Activated naive CD8-positive, alpha-beta T cell (primary cell): ENCODE data around the gene RBBP5.

Experiments used
- H3K27ac Mint-ChIP-seq: one replicate; pipeline ENCODE4 v1.8.0; 2021; ENCODE audit warnings: mixed read lengths
- H3K27me3 Mint-ChIP-seq: one replicate; pipeline ENCODE4 v1.8.0; 2021; ENCODE audit warnings: mixed read lengths
- H3K36me3 Mint-ChIP-seq: one replicate; pipeline ENCODE4 v1.8.0; 2021; ENCODE audit warnings: mixed read lengths
- H3K4me1 Mint-ChIP-seq: one replicate; pipeline ENCODE4 v1.8.0; 2021; ENCODE audit warnings: low read depth, mixed read lengths
- H3K4me3 Mint-ChIP-seq: one replicate; pipeline ENCODE4 v1.8.0; 2021; ENCODE audit warnings: mild to moderate bottlenecking, mixed read lengths
- H3K9me3 Mint-ChIP-seq: one replicate; pipeline ENCODE4 v1.8.0; 2021; ENCODE audit warnings: low read depth, mixed read lengths

The RBBP5 gene

GRCh38 chr1:205044741-205045140 is 77.0 kb downstream of the RBBP5 start:
- no peaks in the 10 kb centered on the region for H3K9me3 Mint-ChIP-seq
- H3K4me3 Mint-ChIP-seq = no peak overlapping the region
- no peaks in the 10 kb centered on the region for H3K36me3 Mint-ChIP-seq
- no peaks in the 10 kb centered on the region for H3K4me1 Mint-ChIP-seq
- peaks cover 5% of the 10 kb centered on the region for H3K27me3 Mint-ChIP-seq
- no peak overlapping the region for H3K27ac Mint-ChIP-seq

GRCh38 chr1:205043866-205044265 is 77.9 kb downstream of the RBBP5 start:
- H3K4me3 Mint-ChIP-seq = no peak overlapping the region
- H3K9me3 Mint-ChIP-seq = no peaks in the 10 kb centered on the region
- H3K27me3 Mint-ChIP-seq = peaks cover 5% of the 10 kb centered on the region
- no peaks in the 10 kb centered on the region for H3K4me1 Mint-ChIP-seq
- H3K27ac Mint-ChIP-seq = no peak overlapping the region
- no peaks in the 10 kb centered on the region for H3K36me3 Mint-ChIP-seq

- Mint-ChIP-seq H3K4me3 (no peak within 1 kb of the TSS), H3K4me1 (no peaks in the 10 kb centered on the region), H3K36me3 (no peaks in the 10 kb centered on the region), H3K27me3 (peaks cover 5% of the 10 kb centered on the region), H3K9me3 (no peaks in the 10 kb centered on the region), H3K27ac (no peak within 1 kb of the TSS)
Observed at GRCh38 chr1:205042911-205043806, 78.6 kb downstream of the RBBP5 start, which contains the start of gene CNTN2. Gene CNTN2, plus strand, starts transcription at chr1:205043212. Its CDS starts 9,974 bp downstream, at chr1:205053186.

GRCh38 chr1:205041998-205042910 is 79.5 kb downstream of the RBBP5 start:
- Mint-ChIP-seq H3K4me1 (no peaks in the 10 kb centered on the region), H3K4me3 (no peak overlapping the region), H3K27me3 (peaks cover 5% of the 10 kb centered on the region), H3K9me3 (no peaks in the 10 kb centered on the region), H3K27ac (no peak overlapping the region), H3K36me3 (no peaks in the 10 kb centered on the region)

GRCh38 chr1:205041001-205041715 is 80.6 kb downstream of the RBBP5 start:
- H3K36me3 Mint-ChIP-seq = no peaks in the 10 kb centered on the region
- no peaks in the 10 kb centered on the region for H3K9me3 Mint-ChIP-seq
- H3K4me1 Mint-ChIP-seq = no peaks in the 10 kb centered on the region
- no peak overlapping the region for H3K27ac Mint-ChIP-seq
- no peak overlapping the region for H3K4me3 Mint-ChIP-seq
- peaks cover 5% of the 10 kb centered on the region for H3K27me3 Mint-ChIP-seq

- Mint-ChIP-seq H3K9me3 (peaks cover 6% of the 10 kb centered on the region), H3K27ac (no peak overlapping the region), H3K27me3 (no peaks in the 10 kb centered on the region), H3K36me3 (no peaks in the 10 kb centered on the region), H3K4me1 (no peaks in the 10 kb centered on the region), H3K4me3 (no peak overlapping the region)
Observed at GRCh38 chr1:205038132-205038786, 83.5 kb downstream of the RBBP5 start.

- H3K9me3 Mint-ChIP-seq = peaks cover 6% of the 10 kb centered on the region
- H3K27ac Mint-ChIP-seq = no peak overlapping the region
- H3K36me3 Mint-ChIP-seq = no peaks in the 10 kb centered on the region
- H3K27me3 Mint-ChIP-seq = no peaks in the 10 kb centered on the region
- H3K4me3 Mint-ChIP-seq = no peak overlapping the region
- H3K4me1 Mint-ChIP-seq = no peaks in the 10 kb centered on the region
Observed at GRCh38 chr1:205037539-205037938, 84.2 kb downstream of the RBBP5 start.
